ENCODE measurements around the gene PIK3C3. TPM values are rescaled to one million over a fixed set of nuclear protein-coding genes. Genes with fewer than 3 reads are reported as not detected.
"Not testable (repeated sequence)": the region's sequence is repeated elsewhere in the genome, so short reads cannot be mapped to it uniquely, and the experiment has no call there.

The PIK3C3 gene
- total RNA-seq, 1 donor from 2014 or later: 62.8 TPM

DNA sequence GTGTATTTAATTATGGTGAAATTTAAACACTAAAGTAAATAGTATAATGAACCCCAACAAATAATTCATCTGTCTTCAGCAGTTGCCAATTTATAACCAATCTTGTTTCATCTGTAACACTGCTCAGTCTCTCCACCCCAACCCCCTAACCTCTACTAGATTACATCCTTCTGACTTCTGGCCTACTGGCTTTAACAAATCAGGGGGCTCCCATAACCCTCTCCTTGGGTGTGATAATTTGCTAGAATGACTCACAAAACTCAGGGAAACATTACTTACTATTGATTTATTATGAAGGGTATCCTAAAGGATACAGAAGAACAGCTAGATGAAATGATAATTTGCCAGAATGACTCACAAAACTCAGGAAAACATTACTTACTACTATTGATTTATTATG is 50.7 kb downstream of the PIK3C3 start:
- no peak overlapping the region for H3K27ac Mint-ChIP-seq (ENCODE audit: unreplicated experiment)
- no peaks in the 10 kb centered on the region for H3K4me1 Mint-ChIP-seq (ENCODE audit: unreplicated experiment)
- H3K36me3 Mint-ChIP-seq (ENCODE audit: low read depth, unreplicated experiment): peaks cover 13% of the 10 kb centered on the region
- no peak overlapping the region for H3K4me3 Mint-ChIP-seq (ENCODE audit: unreplicated experiment)
- TF ChIP-seq, protein P1, sequence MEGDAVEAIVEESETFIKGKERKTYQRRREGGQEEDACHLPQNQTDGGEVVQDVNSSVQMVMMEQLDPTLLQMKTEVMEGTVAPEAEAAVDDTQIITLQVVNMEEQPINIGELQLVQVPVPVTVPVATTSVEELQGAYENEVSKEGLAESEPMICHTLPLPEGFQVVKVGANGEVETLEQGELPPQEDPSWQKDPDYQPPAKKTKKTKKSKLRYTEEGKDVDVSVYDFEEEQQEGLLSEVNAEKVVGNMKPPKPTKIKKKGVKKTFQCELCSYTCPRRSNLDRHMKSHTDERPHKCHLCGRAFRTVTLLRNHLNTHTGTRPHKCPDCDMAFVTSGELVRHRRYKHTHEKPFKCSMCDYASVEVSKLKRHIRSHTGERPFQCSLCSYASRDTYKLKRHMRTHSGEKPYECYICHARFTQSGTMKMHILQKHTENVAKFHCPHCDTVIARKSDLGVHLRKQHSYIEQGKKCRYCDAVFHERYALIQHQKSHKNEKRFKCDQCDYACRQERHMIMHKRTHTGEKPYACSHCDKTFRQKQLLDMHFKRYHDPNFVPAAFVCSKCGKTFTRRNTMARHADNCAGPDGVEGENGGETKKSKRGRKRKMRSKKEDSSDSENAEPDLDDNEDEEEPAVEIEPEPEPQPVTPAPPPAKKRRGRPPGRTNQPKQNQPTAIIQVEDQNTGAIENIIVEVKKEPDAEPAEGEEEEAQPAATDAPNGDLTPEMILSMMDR (IDR thresholded peaks at IDR 0.05; ENCODE audit: unreplicated experiment): no peak
- H3K27me3 Mint-ChIP-seq (ENCODE audit: unreplicated experiment): no peaks in the 10 kb centered on the region
- no peak for DNase-seq (ENCODE audit: low spot score)
- H3K9me3 Mint-ChIP-seq (ENCODE audit: unreplicated experiment): no peaks in the 10 kb centered on the region

DNA sequence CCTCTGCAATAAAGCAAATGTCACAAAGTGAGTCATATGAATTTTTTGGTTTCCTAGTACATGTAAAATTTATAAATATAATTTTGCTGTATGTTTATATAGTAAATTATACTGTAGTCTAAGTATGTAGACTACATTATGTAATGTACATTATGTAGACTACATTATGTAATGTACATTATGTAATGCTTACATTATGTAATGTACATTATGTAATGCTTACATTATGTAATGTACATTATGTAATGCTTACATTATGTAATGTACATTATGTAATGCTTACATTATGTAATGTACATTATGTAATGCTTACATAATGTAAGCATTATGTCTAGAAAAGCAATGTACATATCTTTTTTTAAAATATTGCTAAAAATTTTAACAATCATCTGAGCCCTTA is 54.4 kb downstream of the PIK3C3 start:
- not testable (repeated sequence) for H3K36me3 Mint-ChIP-seq (ENCODE audit: low read depth, unreplicated experiment); DNase-seq (ENCODE audit: low spot score); H3K27me3 Mint-ChIP-seq (ENCODE audit: unreplicated experiment); H3K27ac Mint-ChIP-seq (ENCODE audit: unreplicated experiment); H3K4me3 Mint-ChIP-seq (ENCODE audit: unreplicated experiment); H3K4me1 Mint-ChIP-seq (ENCODE audit: unreplicated experiment); H3K9me3 Mint-ChIP-seq (ENCODE audit: unreplicated experiment)

DNA sequence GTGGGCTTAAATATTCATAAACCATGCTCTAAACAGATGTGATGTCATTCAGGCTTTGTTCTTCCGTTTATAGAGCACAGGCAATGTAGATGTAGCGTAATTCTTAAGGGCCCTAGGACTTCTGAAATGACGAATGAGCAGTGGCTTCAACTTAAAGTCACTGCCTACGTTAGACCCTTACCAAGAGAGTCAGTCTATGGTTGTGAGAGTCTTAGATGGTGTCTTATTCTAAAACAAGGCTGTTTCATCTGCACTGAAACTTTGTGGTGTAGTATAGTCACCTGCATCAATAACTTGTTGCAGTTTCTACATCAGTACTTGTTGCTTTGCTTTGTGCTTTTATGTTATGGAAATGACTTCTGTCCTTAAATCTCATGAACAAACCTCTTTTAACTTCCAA is 56.0 kb downstream of the PIK3C3 start:
- TF ChIP-seq, protein P1 (IDR thresholded peaks at IDR 0.05; ENCODE audit: unreplicated experiment): no peak
- no peak for DNase-seq (ENCODE audit: low spot score)
- Mint-ChIP-seq H3K4me3 (ENCODE audit: unreplicated experiment) (no peak overlapping the region), H3K36me3 (ENCODE audit: low read depth, unreplicated experiment) (no peaks in the 10 kb centered on the region), H3K27me3 (ENCODE audit: unreplicated experiment) (no peaks in the 10 kb centered on the region), H3K27ac (ENCODE audit: unreplicated experiment) (no peak overlapping the region), H3K4me1 (ENCODE audit: unreplicated experiment) (no peaks in the 10 kb centered on the region), H3K9me3 (ENCODE audit: unreplicated experiment) (no peaks in the 10 kb centered on the region)

DNA sequence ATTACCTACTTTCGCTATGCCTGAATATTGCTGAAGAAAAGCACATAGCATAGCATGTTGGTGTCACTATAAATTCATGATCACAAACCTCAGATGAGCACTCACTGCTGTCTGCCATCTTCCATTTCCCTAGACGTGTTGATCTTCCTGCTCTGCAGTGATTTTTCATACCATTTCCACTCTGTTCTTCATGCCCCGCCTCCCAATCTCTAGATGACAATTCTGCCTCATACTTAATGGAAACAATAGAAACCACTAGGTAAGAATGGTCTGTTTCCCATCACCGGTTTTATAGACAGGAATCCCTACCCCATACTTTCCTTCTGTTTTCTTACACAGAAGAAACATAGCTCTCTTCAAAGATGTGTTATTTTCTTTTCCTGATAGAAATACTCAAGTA is 63.8 kb downstream of the PIK3C3 start:
- no peaks in the 10 kb centered on the region for H3K27me3 Mint-ChIP-seq (ENCODE audit: unreplicated experiment)
- no peak overlapping the region for H3K27ac Mint-ChIP-seq (ENCODE audit: unreplicated experiment)
- H3K4me1 Mint-ChIP-seq (ENCODE audit: unreplicated experiment): peaks cover 8% of the 10 kb centered on the region
- no peak for DNase-seq (ENCODE audit: low spot score)
- TF ChIP-seq, protein P1 (IDR thresholded peaks at IDR 0.05; ENCODE audit: unreplicated experiment): no peak
- no peak overlapping the region for H3K4me3 Mint-ChIP-seq (ENCODE audit: unreplicated experiment)
- no peaks in the 10 kb centered on the region for H3K9me3 Mint-ChIP-seq (ENCODE audit: unreplicated experiment)
- H3K36me3 Mint-ChIP-seq (ENCODE audit: low read depth, unreplicated experiment): no peaks in the 10 kb centered on the region

DNA sequence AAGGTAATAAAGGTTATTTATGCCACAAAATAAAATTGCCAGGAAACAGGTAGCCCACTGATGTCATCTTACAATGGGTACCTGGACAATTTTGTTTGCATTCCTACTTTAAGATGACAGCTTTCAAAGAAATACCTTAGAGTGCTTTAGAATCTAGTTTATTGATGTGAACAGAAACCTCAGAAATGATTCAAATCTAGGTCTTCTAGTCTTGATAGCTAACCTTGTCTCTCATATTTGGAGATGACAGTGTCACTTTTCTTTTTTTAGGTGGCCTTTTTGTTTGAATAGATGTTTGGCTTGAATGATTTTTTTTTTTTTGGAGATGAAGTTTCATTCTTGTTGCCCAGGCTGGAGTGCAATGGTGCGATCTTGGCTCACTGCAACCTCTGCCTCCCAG is 69.1 kb downstream of the PIK3C3 start:
- no peaks in the 10 kb centered on the region for H3K27me3 Mint-ChIP-seq (ENCODE audit: unreplicated experiment)
- no peaks in the 10 kb centered on the region for H3K36me3 Mint-ChIP-seq (ENCODE audit: low read depth, unreplicated experiment)

More for the DNA sequence above, 69.1 kb downstream of the PIK3C3 start:
- TF ChIP-seq, protein P1 (IDR thresholded peaks at IDR 0.05; ENCODE audit: unreplicated experiment): no peak
- Mint-ChIP-seq H3K27ac (ENCODE audit: unreplicated experiment) (no peak overlapping the region), H3K9me3 (ENCODE audit: unreplicated experiment) (no peaks in the 10 kb centered on the region), H3K4me1 (ENCODE audit: unreplicated experiment) (peaks cover 15% of the 10 kb centered on the region), H3K4me3 (ENCODE audit: unreplicated experiment) (no peak overlapping the region)
- no peak for DNase-seq (ENCODE audit: low spot score)
